Sigmoid colon (tissue), 4 donors: ENCODE data around the gene CHMP4A.

ENCODE experiments used
- CTCF ChIP-seq, 4 experiments: fragments of 450-650 bp in 3 of 4; fragments of 200-600 bp in 1 of 4; IDR thresholded peaks; one replicate each; pipeline ENCODE4 v1.5.1; 2016 to 2019; ENCODE audit warnings: antibody characterized with exemption in 4 of 4, mild to moderate bottlenecking in 3 of 4, moderate library complexity in 2 of 4
- POLR2A ChIP-seq, 2 donors: fragments of 450-650 bp; IDR thresholded peaks; one replicate each; pipeline ENCODE4 v1.6.1; 2016; ENCODE audit warnings: antibody characterized with exemption in 2 of 2, mild to moderate bottlenecking in 2 of 2, moderate library complexity in 2 of 2
- POLR2AphosphoS5 ChIP-seq, 4 donors: sonication (generic); formaldehyde crosslinking; IDR thresholded peaks; one replicate each; pipeline ENCODE4 v1.6.1; 2017; ENCODE audit warnings: antibody characterized with exemption in 4 of 4

GRCh38 chr14:24187539-24187915 is 25.8 kb downstream of the CHMP4A start:
- TF ChIP-seq CTCF (IDR thresholded peaks at IDR 0.05) (no peak), POLR2AphosphoS5 (IDR thresholded peaks at IDR 0.05) (no peak), POLR2A (IDR thresholded peaks at IDR 0.05) (no peak)
